ENCODE measurements around the gene SH2B3. TPM values are rescaled to one million over a fixed set of nuclear protein-coding genes. Genes with fewer than 3 reads are reported as not detected.

The SH2B3 gene
- total RNA-seq, 1 donor from 2014 or later = 18.1 TPM

DNA sequence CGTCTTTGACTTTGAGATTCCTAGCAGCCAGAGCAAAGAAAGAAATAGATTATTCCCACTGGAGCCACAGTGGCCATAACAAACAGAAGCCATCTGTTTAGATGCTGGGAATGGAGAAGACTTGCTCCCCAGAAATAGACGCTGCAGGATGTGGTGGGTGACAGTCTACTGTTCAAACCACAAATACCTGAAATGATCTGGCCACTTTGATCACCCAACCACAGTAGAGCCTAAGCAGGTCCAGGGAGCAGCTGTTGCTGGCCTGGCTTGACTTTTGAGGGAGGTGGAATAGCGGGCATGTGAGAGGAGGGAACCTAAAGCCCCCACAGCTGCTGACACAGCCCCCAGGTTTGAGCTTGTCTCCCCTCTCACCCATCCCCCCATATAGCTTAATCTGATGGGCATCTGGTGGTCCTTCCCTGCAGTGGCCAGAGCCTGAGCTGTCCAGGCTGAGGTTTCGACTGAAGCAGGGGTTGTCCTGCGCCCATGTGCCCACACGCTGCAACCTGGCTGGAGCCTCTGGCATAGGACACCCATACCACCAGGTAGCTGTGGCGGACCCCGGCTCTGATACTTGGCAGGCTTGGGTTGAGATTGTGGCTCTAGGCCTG, 38.7 kb downstream of the SH2B3 start:
- Mint-ChIP-seq H3K27me3 (ENCODE audit: unreplicated experiment) (peaks cover 24% of the 10 kb centered on the region), H3K9me3 (ENCODE audit: unreplicated experiment) (peaks cover 11% of the 10 kb centered on the region), H3K27ac (ENCODE audit: unreplicated experiment) (no peak overlapping the region), H3K4me1 (ENCODE audit: low read depth, unreplicated experiment) (peaks cover 25% of the 10 kb centered on the region), H3K4me3 (ENCODE audit: unreplicated experiment) (no peak overlapping the region), H3K36me3 (ENCODE audit: unreplicated experiment) (no peaks in the 10 kb centered on the region)
- no peak for DNase-seq
- TF ChIP-seq CTCF (IDR thresholded peaks at IDR 0.05; ENCODE audit: partially characterized antibody, unreplicated experiment) = no peak

DNA sequence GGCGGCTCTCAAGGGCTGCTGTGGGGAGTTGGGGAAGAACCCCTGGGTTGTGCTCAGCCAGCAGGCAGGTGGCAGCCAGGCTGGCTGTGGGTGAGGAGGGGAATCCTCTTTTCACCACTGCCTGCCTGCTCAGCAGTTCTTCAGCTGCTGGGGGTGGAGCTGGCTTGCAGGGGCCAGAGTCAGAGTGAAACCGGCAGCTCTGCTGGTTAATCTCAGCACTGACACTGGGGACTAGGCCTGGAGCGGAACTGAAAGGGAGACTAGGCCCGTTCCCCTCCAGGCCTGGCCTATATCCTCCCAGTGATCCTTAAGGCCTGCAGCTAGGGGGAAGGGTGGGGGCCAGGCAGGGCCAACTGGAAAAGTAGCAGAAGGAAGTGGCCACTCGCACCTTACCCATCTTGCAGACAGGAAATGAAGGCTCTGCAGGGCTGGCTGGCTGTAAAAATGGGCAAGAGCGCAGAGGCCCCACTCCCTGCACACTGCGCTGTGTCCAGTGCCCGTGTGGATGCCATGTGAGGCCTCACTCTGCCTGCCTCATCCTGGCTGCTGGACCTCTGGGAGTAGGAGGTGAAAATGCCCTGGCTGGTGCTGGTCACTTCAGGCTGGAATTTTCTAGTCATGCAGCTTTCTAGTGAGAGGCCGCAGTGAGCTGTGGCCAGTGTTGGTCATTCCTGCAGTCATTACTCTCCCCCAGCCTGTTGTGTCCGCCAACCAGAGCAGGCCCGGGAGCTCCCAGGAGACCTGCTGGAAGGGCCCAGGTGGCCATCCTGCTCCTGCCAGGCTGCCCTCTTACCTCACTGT, 39.4 kb downstream of the SH2B3 start:
- Mint-ChIP-seq H3K27ac (ENCODE audit: unreplicated experiment) (no peak overlapping the region), H3K27me3 (ENCODE audit: unreplicated experiment) (peaks cover 19% of the 10 kb centered on the region), H3K4me1 (ENCODE audit: low read depth, unreplicated experiment) (peaks cover 21% of the 10 kb centered on the region), H3K36me3 (ENCODE audit: unreplicated experiment) (no peaks in the 10 kb centered on the region), H3K4me3 (ENCODE audit: unreplicated experiment) (no peak overlapping the region), H3K9me3 (ENCODE audit: unreplicated experiment) (peaks cover 11% of the 10 kb centered on the region)
- TF ChIP-seq CTCF (IDR thresholded peaks at IDR 0.05; ENCODE audit: partially characterized antibody, unreplicated experiment) = peak; percentile 12
- DNase-seq = no peak

- TF ChIP-seq CTCF (IDR thresholded peaks at IDR 0.05; ENCODE audit: partially characterized antibody, unreplicated experiment) = no peak
- peak overlapping the region; percentile 53 for H3K27ac Mint-ChIP-seq (ENCODE audit: unreplicated experiment)
- H3K4me3 Mint-ChIP-seq (ENCODE audit: unreplicated experiment) = no peak overlapping the region
- H3K36me3 Mint-ChIP-seq (ENCODE audit: unreplicated experiment) = no peaks in the 10 kb centered on the region
- DNase-seq = no peak
- peaks cover 16% of the 10 kb centered on the region for H3K27me3 Mint-ChIP-seq (ENCODE audit: unreplicated experiment)
- peaks cover 13% of the 10 kb centered on the region for H3K4me1 Mint-ChIP-seq (ENCODE audit: low read depth, unreplicated experiment)
- H3K9me3 Mint-ChIP-seq (ENCODE audit: unreplicated experiment) = peaks cover 9% of the 10 kb centered on the region
Observed at GRCh38 chr12:111445726-111446581, 40.2 kb downstream of the SH2B3 start.

DNA sequence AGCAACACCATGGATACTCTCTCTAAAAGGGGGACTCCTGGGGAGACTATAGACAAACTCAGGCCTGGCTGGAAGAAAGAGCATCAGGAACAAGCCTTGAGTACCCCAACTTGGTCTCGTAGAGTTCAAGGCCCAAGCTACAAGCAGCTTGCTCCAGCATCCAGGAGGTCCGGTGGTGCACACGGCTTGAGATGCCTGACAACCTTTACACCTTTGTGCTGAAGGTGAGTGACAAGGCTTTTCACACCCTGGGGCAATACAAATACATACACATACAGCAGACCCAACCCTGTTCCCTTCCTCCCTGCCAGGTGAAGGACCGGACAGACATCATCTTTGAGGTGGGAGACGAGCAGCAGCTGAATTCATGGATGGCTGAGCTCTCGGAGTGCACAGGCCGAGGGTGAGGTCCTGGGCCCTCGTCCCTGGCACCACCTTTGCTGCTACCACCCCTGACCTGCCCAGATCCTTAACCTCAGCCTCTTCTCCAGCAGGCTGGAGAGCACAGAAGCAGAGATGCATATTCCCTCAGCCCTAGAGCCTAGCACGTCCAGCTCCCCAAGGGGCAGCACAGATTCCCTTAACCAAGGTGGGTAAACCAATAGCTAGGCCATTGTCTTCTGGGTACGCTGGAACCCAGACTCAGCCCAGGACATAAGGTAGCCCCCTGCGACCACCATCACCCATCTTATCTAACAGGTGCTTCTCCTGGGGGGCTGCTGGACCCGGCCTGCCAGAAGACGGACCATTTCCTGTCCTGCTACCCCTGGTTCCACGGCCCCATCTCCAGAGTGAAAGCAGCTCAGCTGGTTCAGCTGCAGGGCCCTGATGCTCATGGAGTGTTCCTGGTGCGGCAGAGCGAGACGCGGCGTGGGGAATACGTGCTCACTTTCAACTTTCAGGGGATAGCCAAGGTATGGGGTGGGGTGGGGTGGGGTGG, 41.2 kb downstream of the SH2B3 start:
- peak overlapping the region; percentile 53 for H3K27ac Mint-ChIP-seq (ENCODE audit: unreplicated experiment)
- H3K4me1 Mint-ChIP-seq (ENCODE audit: low read depth, unreplicated experiment) = peaks cover 13% of the 10 kb centered on the region
- no peak overlapping the region for H3K4me3 Mint-ChIP-seq (ENCODE audit: unreplicated experiment)
- peaks cover 15% of the 10 kb centered on the region for H3K27me3 Mint-ChIP-seq (ENCODE audit: unreplicated experiment)
- no peak for DNase-seq
- no peak for TF ChIP-seq CTCF (IDR thresholded peaks at IDR 0.05; ENCODE audit: partially characterized antibody, unreplicated experiment)
- no peaks in the 10 kb centered on the region for H3K36me3 Mint-ChIP-seq (ENCODE audit: unreplicated experiment)
- H3K9me3 Mint-ChIP-seq (ENCODE audit: unreplicated experiment) = peaks cover 9% of the 10 kb centered on the region
